NCI-H1930 (cell line): ENCODE results near the gene RAP1A.
"Not testable (repeated sequence)": the region's sequence is repeated elsewhere in the genome, so short reads cannot be mapped to it uniquely, and the experiment has no call there.

Source experiments
- DNase-seq, 2 experiments: peaks; one replicate each; lab custom pipeline; 2025; lab: John Stamatoyannopoulos, UW

RAP1A gene

GRCh38 chr1:111629190-111629954, 9.8 kb downstream of the RAP1A start:
- DNase-seq, result no peak

- DNase-seq, result no peak
Measured at GRCh38 chr1:111630567-111630966, 11.0 kb downstream of the RAP1A start.

DNA sequence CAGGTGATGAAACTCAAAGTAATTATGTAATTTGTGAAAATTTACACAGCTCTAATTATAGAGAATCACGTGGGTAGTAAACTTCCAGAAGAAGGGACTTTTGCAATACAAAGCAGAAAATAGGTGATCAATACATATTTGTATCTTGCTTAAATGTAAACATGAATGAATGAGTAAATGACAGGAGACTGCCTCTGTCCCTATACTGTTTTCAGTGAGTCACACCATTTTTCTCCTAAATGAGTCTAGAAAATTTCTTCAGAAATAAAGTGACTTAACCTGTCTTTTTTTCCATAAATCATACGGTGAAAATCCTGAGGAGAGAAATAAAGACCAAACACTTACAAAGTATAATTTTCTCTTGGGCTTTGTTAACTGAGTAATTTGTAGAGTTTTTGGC, 11.9 kb downstream of the RAP1A start:
- DNase-seq, result no peak

DNA sequence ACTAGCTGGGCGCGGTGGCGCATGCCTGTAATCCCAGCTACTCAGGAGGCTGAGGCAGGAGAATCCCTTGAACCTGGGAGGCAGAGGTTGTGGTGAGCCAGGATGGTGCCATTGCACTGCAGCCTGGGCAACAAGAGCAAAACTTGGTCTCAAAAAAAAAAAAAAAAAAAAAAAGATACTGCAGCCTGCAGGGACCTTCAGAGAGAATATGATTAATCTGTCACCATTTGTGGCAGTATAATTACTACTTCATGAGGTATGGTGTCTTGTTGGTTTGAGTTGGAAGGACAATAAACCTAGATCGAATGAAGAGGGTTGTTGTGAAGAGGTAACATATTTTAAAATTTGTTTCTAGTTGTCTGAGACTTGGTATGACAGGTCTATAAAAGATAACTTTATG, 13.2 kb downstream of the RAP1A start:
- not testable (repeated sequence) for DNase-seq

GRCh38 chr1:111633736-111634247, 14.2 kb downstream of the RAP1A start:
- no peak for DNase-seq

DNA sequence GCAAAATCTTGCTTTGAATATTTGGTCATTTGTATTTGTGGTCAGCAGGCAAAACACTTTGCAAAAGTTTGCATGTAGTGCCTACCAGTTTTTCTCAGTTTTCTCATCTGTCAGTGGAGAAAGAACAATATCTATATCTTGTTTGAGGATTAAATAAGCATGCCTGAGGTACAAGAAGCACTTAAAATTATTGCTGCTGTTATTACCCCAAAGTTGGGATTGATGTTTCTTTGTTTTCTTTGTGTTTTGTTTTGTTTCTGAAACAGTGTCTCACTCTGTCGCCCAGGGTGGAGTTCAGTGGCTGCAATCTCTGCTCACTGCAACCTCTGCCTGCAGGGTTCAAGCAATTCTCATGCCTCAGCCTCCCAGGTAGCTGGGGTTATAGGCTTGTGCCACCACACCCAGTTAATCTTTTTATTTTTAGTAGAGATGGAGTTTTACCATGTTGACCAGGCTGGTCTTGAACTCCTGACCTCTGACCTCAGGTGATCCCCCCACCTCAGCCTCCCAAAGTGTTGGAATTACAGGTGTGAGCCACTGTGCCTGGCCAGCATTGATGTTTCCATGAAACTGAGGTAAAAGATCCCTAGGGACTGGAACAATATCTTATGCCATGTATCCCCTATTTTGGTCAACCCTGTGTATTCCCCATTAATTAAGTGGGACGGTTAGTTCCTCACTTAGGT, 15.9 kb downstream of the RAP1A start:
- no peak for DNase-seq

GRCh38 chr1:111638320-111638719, 18.7 kb downstream of the RAP1A start:
- DNase-seq, result no peak

GRCh38 chr1:111639602-111640198, 20.1 kb downstream of the RAP1A start:
- DNase-seq, result no peak

- DNase-seq, result no peak
Measured at GRCh38 chr1:111643097-111643496, 23.5 kb downstream of the RAP1A start.

GRCh38 chr1:111643696-111644095, 24.1 kb downstream of the RAP1A start:
- no peak for DNase-seq

DNA sequence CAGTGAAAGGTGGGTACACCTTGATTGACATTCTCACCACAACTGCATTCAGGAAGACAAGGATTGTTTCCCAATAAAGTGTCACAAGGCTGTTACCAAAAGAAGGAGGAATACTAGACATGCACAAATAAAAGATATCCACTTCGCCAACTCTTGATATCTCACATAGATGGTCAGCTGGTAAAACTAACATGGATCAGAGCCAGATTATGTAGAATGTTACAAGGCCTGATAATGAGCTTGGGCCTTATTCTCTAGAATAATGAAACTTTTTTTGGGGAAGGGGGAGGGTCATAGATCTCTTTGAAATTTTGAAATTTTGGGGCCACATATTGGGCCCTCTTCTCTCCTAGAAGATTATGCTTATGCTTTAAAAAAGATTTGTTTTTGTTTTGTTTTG, 24.9 kb downstream of the RAP1A start:
- no peak for DNase-seq

GRCh38 chr1:111647736-111648135, 28.1 kb downstream of the RAP1A start:
- no peak for DNase-seq

DNA sequence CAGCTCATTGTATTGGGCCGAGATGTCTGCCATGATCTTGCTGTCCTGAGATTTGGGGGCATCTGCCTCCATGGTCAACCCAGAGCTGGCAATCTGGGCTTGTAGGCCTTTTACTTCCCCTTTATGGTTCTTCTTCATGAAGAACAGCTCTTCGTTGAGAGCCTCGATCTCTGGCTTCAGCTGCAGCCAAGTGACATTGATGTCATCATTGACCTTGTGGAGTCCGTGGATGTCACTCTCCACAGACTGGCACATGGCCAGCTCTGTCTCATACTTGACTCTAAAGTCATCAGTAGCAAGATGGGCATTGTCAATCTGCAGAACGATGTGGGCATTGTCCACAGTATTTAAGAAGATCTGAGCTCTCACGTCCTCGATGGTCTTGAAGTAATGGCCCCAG, 29.2 kb downstream of the RAP1A start:
- no peak for DNase-seq

DNA sequence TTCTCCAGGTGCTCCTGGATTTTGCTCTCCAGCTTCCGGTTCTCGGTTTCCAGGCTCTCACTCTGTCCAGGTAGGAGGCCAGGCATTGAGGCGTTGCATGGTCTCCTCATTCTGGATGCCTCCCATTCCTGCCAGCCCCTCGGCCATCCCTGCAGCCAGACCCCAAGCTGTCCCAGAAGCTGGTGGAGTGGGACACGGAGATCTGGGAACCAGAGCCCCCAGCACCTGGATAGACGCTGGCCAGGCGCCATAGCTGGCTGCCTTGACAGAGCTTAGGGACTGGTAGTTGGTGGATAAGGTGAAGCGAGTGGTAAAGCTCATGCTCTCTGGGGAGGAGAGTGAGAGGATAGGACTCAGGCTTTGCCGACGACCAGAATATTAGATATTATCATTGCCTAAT, 29.6 kb downstream of the RAP1A start:
- no peak for DNase-seq

- no peak for DNase-seq
Measured at GRCh38 chr1:111649648-111650047, 30.1 kb downstream of the RAP1A start.

GRCh38 chr1:111653709-111654108, 34.1 kb downstream of the RAP1A start:
- no peak for DNase-seq

GRCh38 chr1:111654839-111655238, 35.2 kb downstream of the RAP1A start:
- no peak for DNase-seq

- DNase-seq, result peak in 1 of 2 experiments; percentile 16
Measured at GRCh38 chr1:111656086-111657017, 36.8 kb downstream of the RAP1A start.

GRCh38 chr1:111658622-111659021, 39.0 kb downstream of the RAP1A start:
- DNase-seq, result no peak

DNA sequence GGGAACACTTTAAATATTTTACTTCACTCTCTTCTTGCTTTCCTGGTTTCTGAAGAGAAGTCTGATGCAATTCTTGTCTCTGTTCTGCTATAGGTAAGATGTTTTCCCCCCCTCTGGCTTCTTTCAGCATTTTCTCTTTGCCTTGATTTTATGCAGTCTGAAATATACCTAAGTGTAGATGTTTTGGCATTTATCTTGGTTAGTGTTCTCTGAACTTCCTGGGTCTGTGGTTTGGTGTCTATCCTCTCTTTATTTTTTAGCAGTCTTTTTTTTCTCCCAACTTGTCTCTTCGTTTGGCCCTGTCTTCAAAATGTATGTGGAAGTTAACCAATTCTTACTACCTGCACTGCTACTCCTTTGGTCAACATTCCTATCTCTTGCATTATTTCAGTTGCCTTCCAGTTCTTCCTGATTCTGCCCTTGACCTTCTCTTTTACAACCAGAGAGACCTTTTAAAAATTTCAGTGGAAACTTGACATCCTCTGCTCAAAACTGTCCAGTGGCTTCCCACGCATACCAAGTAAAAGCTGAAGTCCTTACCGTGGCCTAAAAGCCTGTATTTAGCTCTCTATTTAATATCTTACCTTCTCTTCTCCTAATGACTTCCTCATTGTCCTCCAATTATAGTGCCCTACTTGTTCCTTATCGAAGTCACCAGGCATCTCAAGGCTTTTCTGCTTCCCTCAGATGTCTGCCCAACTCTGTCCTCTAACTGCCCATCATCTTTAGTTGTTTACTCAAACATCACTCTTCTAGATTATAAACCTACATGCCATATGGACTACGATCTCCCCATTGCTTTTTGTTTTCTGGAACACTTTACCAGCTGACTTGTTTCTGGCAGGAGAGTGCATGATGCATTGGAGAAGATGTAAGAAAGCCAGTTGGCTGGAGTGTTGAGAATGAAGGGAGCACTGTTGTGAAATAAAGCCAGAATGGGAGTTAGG, 40.9 kb downstream of the RAP1A start:
- DNase-seq, result no peak

DNA sequence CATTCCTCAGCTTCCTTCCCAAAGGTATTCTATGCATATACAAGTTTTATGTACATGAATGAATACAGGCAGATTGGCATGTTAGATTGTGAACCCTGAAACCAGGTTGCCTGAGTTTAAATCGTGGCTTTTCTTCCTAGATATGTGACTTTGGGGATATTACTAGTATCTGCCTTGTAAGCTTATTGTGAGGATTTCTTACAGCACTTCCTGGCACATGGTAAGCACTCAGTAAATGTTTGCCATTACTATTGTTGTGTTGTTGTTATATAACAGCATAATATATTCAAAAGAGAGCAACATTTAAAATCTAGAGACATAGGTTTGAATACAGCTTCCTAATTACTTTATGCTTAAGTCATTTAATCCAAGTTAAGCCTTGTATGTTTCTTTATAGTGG, 45.1 kb downstream of the RAP1A start:
- DNase-seq, result no peak
